Measurements from ENCODE around the gene RYR2.

Gene RYR2

GRCh38 chr1:237695878-237696277, 653.9 kb downstream of the RYR2 start:
- 0 out of 2 replicates have a peak, but pooled peaks cover 2% of the 10 kb centered on the region for H3K4me1 ChIP-seq
- no peaks in the 10 kb centered on the region for H3K36me3 ChIP-seq
- no peaks in the 10 kb centered on the region for H3K9me3 ChIP-seq
- no peak for TF ChIP-seq CTCF (IDR thresholded peaks at IDR 0.05; ENCODE audit: low read depth, low read length)
- no peaks in the 10 kb centered on the region for H3K27me3 ChIP-seq
- H3K4me3 ChIP-seq (ENCODE audit: low read depth, low read length) = no peak overlapping the region
- no peak for DNase-seq

GRCh38 chr1:237700181-237700580, 658.2 kb downstream of the RYR2 start:
- Histone ChIP-seq H3K4me3 (ENCODE audit: low read depth, low read length) (no peak overlapping the region), H3K36me3 (no peaks in the 10 kb centered on the region)

GRCh38 chr1:237701534-237701933, 659.5 kb downstream of the RYR2 start:
- TF ChIP-seq CTCF (IDR thresholded peaks at IDR 0.05; ENCODE audit: low read depth, low read length) = no peak
- no peak overlapping the region for H3K4me3 ChIP-seq (ENCODE audit: low read depth, low read length)
- no peak for DNase-seq
- H3K36me3 ChIP-seq = no peaks in the 10 kb centered on the region
- no peaks in the 10 kb centered on the region for H3K4me1 ChIP-seq
- H3K9me3 ChIP-seq = no peaks in the 10 kb centered on the region
- no peaks in the 10 kb centered on the region for H3K27me3 ChIP-seq

More at GRCh38 chr1:237700181-237700580, 658.2 kb downstream of the RYR2 start:
- no peak for DNase-seq
- Histone ChIP-seq H3K4me1 (no peaks in the 10 kb centered on the region), H3K27me3 (no peaks in the 10 kb centered on the region), H3K9me3 (no peaks in the 10 kb centered on the region)
- TF ChIP-seq CTCF (IDR thresholded peaks at IDR 0.05; ENCODE audit: low read depth, low read length) = no peak

GRCh38 chr1:237702161-237702560, 660.2 kb downstream of the RYR2 start:
- no peak for DNase-seq
- Histone ChIP-seq H3K4me1 (no peaks in the 10 kb centered on the region), H3K36me3 (no peaks in the 10 kb centered on the region), H3K27me3 (no peaks in the 10 kb centered on the region), H3K4me3 (ENCODE audit: low read depth, low read length) (no peak overlapping the region), H3K9me3 (no peaks in the 10 kb centered on the region)
- no peak for TF ChIP-seq CTCF (IDR thresholded peaks at IDR 0.05; ENCODE audit: low read depth, low read length)

GRCh38 chr1:237705462-237705861, 663.5 kb downstream of the RYR2 start:
- DNase-seq = no peak
- H3K36me3 ChIP-seq = no peaks in the 10 kb centered on the region
- TF ChIP-seq CTCF (IDR thresholded peaks at IDR 0.05; ENCODE audit: low read depth, low read length) = no peak

GRCh38 chr1:237709355-237709754, 667.4 kb downstream of the RYR2 start:
- Histone ChIP-seq H3K9me3 (no peaks in the 10 kb centered on the region), H3K27me3 (no peaks in the 10 kb centered on the region), H3K4me1 (no peaks in the 10 kb centered on the region), H3K36me3 (no peaks in the 10 kb centered on the region), H3K4me3 (ENCODE audit: low read depth, low read length) (no peak overlapping the region)
- no peak for DNase-seq
- TF ChIP-seq CTCF (IDR thresholded peaks at IDR 0.05; ENCODE audit: low read depth, low read length) = no peak

More at GRCh38 chr1:237705462-237705861, 663.5 kb downstream of the RYR2 start:
- no peaks in the 10 kb centered on the region for H3K27me3 ChIP-seq
- H3K4me1 ChIP-seq = no peaks in the 10 kb centered on the region
- H3K9me3 ChIP-seq = no peaks in the 10 kb centered on the region
- no peak overlapping the region for H3K4me3 ChIP-seq (ENCODE audit: low read depth, low read length)

All from BE2C (cell line).